KMS-11 (cell line): ENCODE results near the gene OR2M5.

Experiments used
- H2AFZ ChIP-seq: fragments of 200-600 bp; sonication (generic); 2 replicates; pipeline ENCODE4 v1.6.1; 2016; ENCODE audit warnings: antibody characterized with exemption, mixed run types, low read depth
- H3K27ac ChIP-seq: fragments of 200-600 bp; sonication (generic); 2 replicates; pipeline ENCODE4 v1.6.1; 2016; ENCODE audit warnings: mild to moderate bottlenecking, mixed run types
- H3K27me3 ChIP-seq: fragments of 200-600 bp; sonication (generic); 2 replicates; pipeline ENCODE4 v1.6.1; 2017; ENCODE audit warnings: mild to moderate bottlenecking, low read depth, mixed run types, moderate library complexity; ENCODE audit not compliant: insufficient read depth
- H3K36me3 ChIP-seq: fragments of 200-600 bp; sonication (generic); 2 replicates; pipeline ENCODE4 v1.6.1; 2017; ENCODE audit warnings: mild to moderate bottlenecking, mixed run types; ENCODE audit not compliant: insufficient read depth
- H3K4me1 ChIP-seq: fragments of 200-600 bp; sonication (generic); 2 replicates; pipeline ENCODE4 v1.6.1; 2016; ENCODE audit warnings: mild to moderate bottlenecking, low read depth, mixed run types; ENCODE audit not compliant: poor library complexity, severe bottlenecking
- H3K4me2 ChIP-seq: fragments of 200-600 bp; sonication (generic); 2 replicates; pipeline ENCODE4 v1.7.0; 2016; ENCODE audit warnings: mild to moderate bottlenecking, mixed run types
- H3K4me3 ChIP-seq: fragments of 200-600 bp; sonication (generic); IDR thresholded peaks from 2 replicates; pipeline ENCODE4 v1.6.1; 2017; ENCODE audit warnings: low read depth, low read length, mixed read lengths; ENCODE audit not compliant: insufficient read depth
- H3K79me2 ChIP-seq: fragments of 200-600 bp; sonication (generic); 2 replicates; pipeline ENCODE4 v1.6.1; 2016; ENCODE audit warnings: low read depth, mixed run types; ENCODE audit not compliant: insufficient read depth
- H3K9ac ChIP-seq: fragments of 200-600 bp; sonication (generic); 2 replicates; pipeline ENCODE4 v1.6.1; 2016; ENCODE audit warnings: mild to moderate bottlenecking, mixed run types
- H4K20me1 ChIP-seq: fragments of 200-600 bp; sonication (generic); 2 replicates; pipeline ENCODE4 v1.6.1; 2016; ENCODE audit warnings: mild to moderate bottlenecking, mixed run types; ENCODE audit not compliant: insufficient read depth
- CTCF ChIP-seq: fragments of 200-600 bp; sonication (generic); conservative IDR thresholded peaks from 2 replicates; pipeline ENCODE4 v1.6.1; 2017; ENCODE audit warnings: low read depth, mild to moderate bottlenecking, antibody characterized with exemption, low read length, moderate library complexity, mixed read lengths

The OR2M5 gene

GRCh38 chr1:248144513-248145198 is at the start of gene OR2M5:
Gene OR2M5 (plus strand): TSS chr1:248145148. CDS start chr1:248145148, 0 bp downstream.
- Histone ChIP-seq H3K4me3 (no peak within 1 kb of the TSS), H2AFZ (no peak within 1 kb of the TSS), H3K4me1 (peaks cover 6% of the 10 kb centered on the region), H3K27ac (no peak within 1 kb of the TSS), H3K36me3 (no peaks in the 10 kb centered on the region), H4K20me1 (no peaks in the 10 kb centered on the region), H3K4me2 (no peak within 1 kb of the TSS), H3K9ac (no peak within 1 kb of the TSS), H3K79me2 (no peaks in the 10 kb centered on the region), H3K27me3 (no peaks in the 10 kb centered on the region)
- no peak for TF ChIP-seq CTCF

GRCh38 chr1:248098529-248098928 is 46.4 kb upstream of the OR2M5 start:
- H3K4me1 ChIP-seq = no peaks in the 10 kb centered on the region
- H2AFZ ChIP-seq = no peak overlapping the region
- no peak overlapping the region for H3K4me2 ChIP-seq
- TF ChIP-seq CTCF = no peak
- H4K20me1 ChIP-seq = no peaks in the 10 kb centered on the region
- H3K27ac ChIP-seq = no peak overlapping the region
- H3K36me3 ChIP-seq = no peaks in the 10 kb centered on the region
- no peaks in the 10 kb centered on the region for H3K79me2 ChIP-seq
- H3K9ac ChIP-seq = no peak overlapping the region
- no peaks in the 10 kb centered on the region for H3K27me3 ChIP-seq
- H3K4me3 ChIP-seq = no peak overlapping the region

GRCh38 chr1:248102847-248103246 is 42.1 kb upstream of the OR2M5 start:
- Histone ChIP-seq H3K9ac (no peak overlapping the region), H3K4me3 (no peak overlapping the region), H3K79me2 (no peaks in the 10 kb centered on the region), H3K27ac (no peak overlapping the region), H3K4me1 (no peaks in the 10 kb centered on the region), H3K27me3 (no peaks in the 10 kb centered on the region), H4K20me1 (no peaks in the 10 kb centered on the region), H3K4me2 (no peak overlapping the region), H3K36me3 (no peaks in the 10 kb centered on the region), H2AFZ (no peak overlapping the region)
- no peak for TF ChIP-seq CTCF

GRCh38 chr1:248111157-248111556 is 33.8 kb upstream of the OR2M5 start:
- no peaks in the 10 kb centered on the region for H3K79me2 ChIP-seq
- H3K4me1 ChIP-seq = no peaks in the 10 kb centered on the region
- no peaks in the 10 kb centered on the region; the same call in 1 of the 2 replicates for H3K36me3 ChIP-seq

More at GRCh38 chr1:248111157-248111556, 33.8 kb upstream of the OR2M5 start:
- no peak overlapping the region for H3K4me3 ChIP-seq
- H3K27me3 ChIP-seq = no peaks in the 10 kb centered on the region
- H3K4me2 ChIP-seq = no peak overlapping the region
- H4K20me1 ChIP-seq = no peaks in the 10 kb centered on the region
- H3K9ac ChIP-seq = no peak overlapping the region
- H3K27ac ChIP-seq = no peak overlapping the region
- no peak overlapping the region for H2AFZ ChIP-seq
- no peak for TF ChIP-seq CTCF
